LHCN-M2 (cell line): ENCODE data around the gene ANLN. TPM values are rescaled to one million over a fixed set of nuclear protein-coding genes. Genes with fewer than 3 reads are reported as not detected.

Experiments
- DNase-seq: peaks from one replicate; pipeline ENCODE4 v3.0.0-alpha.2; 2012; ENCODE audit warnings: low read depth
- polyA plus RNA-seq: library from polyadenylated mRNA; unstranded; fragments of >200 nt; gene quantifications from one replicate; pipeline ENCODE4 v1.2.1, GENCODE V29; 2012; ENCODE audit warnings: missing spikeins
- total RNA-seq: library from RNA; depleted of rRNA; stranded (reverse); fragments of >200 nt; gene quantifications from 2 replicates; pipeline ENCODE4 v1.2.3, GENCODE V29; 2014; rRNA removed

Gene ANLN, protein sequence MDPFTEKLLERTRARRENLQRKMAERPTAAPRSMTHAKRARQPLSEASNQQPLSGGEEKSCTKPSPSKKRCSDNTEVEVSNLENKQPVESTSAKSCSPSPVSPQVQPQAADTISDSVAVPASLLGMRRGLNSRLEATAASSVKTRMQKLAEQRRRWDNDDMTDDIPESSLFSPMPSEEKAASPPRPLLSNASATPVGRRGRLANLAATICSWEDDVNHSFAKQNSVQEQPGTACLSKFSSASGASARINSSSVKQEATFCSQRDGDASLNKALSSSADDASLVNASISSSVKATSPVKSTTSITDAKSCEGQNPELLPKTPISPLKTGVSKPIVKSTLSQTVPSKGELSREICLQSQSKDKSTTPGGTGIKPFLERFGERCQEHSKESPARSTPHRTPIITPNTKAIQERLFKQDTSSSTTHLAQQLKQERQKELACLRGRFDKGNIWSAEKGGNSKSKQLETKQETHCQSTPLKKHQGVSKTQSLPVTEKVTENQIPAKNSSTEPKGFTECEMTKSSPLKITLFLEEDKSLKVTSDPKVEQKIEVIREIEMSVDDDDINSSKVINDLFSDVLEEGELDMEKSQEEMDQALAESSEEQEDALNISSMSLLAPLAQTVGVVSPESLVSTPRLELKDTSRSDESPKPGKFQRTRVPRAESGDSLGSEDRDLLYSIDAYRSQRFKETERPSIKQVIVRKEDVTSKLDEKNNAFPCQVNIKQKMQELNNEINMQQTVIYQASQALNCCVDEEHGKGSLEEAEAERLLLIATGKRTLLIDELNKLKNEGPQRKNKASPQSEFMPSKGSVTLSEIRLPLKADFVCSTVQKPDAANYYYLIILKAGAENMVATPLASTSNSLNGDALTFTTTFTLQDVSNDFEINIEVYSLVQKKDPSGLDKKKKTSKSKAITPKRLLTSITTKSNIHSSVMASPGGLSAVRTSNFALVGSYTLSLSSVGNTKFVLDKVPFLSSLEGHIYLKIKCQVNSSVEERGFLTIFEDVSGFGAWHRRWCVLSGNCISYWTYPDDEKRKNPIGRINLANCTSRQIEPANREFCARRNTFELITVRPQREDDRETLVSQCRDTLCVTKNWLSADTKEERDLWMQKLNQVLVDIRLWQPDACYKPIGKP
- total RNA-seq = 370 and 373 TPM in 2 replicates
- polyA plus RNA-seq = 56.0 TPM

- DNase-seq = peak; percentile 97
Observed at GRCh38 chr7:36389371-36390198, at the start of gene ANLN. Gene ANLN (plus strand): TSS chr7:36389862. CDS start chr7:36390027, 165 bp downstream.

DNA sequence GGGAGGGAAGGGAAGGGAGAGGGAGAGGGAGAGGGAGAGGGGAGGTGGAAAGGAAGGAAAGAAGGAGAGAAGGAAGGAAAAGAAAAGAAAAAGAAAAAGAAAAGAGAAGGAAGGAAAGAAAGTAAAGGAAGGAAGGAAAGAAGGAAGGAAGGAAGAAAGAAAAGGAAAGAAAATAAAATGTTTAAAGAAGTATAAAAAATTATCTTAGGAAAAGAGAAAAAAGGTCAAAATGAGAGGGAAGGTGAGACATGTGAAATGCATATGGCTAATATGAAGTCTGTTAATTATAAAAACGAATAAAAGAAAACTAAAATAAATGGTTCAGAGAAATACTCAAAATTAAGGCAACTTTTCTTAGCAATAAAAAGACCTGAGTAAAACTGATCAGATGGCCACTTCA lies 46.1 kb upstream of the ANLN start:
- DNase-seq = no peak

DNA sequence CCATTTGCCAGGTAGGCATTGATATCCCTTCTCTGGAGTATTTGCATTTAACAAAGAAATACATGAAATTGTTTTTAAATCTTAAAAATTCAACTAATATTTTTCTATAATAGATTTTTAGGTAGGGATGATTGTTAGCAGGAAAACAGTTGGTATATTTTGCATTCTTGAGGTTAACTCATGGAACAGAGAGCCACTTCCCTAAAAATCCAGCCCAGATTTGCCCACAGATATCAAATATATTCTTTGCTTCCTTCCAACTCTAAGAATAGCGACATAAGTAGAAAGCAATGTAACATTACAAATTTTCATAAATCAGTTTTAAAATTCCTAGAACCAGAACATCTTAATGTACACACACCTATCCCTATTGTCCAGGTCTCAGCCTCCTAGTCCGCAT lies 45.0 kb upstream of the ANLN start:
- DNase-seq = no peak

- peak; percentile 26 for DNase-seq
Observed at GRCh38 chr7:36346260-36346831, 43.3 kb upstream of the ANLN start.

DNA sequence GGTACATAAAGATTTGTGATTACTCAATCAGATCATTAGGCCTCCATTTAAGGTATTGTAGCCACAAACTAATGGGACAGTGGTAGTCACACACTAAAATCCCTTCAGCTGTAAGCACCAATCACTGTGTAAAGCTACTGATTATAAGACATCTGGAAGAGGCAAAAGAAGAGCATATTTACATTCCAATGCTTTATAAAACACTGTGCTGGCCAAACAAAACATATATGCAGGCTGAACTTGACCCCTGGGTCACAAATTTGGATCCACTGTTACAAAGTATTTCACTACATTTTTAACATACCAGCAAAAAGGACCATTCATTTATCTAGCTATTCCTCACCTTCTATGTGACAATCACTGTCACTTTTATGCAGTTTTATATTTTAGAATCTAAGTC lies 41.4 kb upstream of the ANLN start:
- peak; percentile 50 for DNase-seq

DNA sequence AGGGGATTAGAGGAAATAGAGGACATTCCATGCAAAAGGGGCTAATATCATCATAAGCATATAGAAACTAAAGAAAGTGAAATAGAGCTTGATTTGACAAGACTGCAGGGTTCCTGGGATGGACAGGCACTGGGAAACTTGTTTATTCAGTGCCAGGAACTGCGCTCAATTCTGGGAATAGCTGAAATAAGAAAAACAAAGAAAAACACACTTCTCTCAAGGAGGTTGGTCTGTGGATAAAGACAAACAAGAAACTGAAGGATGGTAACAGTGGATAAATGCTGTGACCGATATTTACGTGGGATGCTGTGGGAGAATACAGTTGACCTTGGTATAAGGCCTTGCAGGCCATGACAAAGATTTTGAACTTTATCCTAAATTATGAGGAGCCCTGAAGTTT lies 40.9 kb upstream of the ANLN start:
- DNase-seq = no peak

- DNase-seq = no peak
Observed at GRCh38 chr7:36349626-36350025, 40.0 kb upstream of the ANLN start.

DNA sequence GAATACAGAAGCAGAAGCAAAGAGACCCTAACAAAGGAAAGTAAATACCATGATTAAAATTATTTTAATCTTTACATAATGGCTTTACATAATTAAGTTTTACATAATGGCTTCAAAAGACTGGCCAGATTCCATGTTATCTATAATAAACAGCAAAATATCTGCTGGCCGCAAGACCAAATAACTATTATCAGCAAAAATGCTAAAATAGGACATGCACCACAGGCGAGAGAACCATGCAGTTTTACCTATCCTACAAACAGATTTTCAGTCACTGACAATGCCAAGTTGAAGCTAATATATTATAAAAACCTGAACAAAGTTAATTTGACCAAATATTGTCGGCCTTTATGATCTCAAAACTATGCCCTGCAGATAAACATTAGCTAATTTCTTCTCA lies 34.2 kb upstream of the ANLN start:
- DNase-seq = no peak

GRCh38 chr7:36357054-36357453 lies 32.6 kb upstream of the ANLN start:
- DNase-seq = no peak

DNA sequence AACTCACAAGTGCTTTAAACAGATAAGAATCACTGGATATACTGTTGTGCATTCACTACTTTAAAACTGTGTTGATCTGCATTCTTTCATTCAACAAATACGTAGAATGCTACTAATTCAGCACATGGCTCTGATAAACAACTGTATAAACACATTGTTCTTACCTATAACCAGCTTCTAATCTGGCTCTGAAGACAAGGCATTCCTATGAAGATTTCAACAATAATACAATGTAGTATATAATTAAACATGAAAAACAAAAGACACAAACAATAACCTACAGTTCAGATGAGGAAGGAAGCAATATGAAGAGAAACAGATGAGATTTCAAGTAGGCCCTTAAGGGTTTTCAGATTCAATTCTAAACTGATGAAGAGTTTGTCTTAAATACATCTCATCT lies 31.1 kb upstream of the ANLN start:
- DNase-seq = no peak

GRCh38 chr7:36360244-36360643 lies 29.4 kb upstream of the ANLN start:
- DNase-seq = no peak

DNA sequence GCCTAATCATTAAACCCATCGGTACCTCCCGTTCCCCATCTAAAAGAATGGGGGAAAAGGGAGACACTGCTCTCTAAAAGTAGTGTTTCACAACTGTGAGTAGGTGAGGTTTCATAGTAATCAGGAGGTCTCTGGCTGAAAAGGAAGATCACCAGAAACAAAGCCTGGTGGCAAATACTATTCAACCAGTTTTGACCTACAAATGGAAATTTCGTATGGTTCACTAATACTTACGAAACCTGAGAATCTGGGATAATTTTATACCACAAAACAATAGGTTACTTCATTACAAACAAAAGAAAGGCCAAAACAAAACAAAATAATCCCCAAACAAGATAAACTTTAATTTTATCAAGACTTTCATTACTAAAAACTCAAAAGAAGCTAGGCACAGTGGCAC lies 28.4 kb upstream of the ANLN start:
- DNase-seq = no peak

DNA sequence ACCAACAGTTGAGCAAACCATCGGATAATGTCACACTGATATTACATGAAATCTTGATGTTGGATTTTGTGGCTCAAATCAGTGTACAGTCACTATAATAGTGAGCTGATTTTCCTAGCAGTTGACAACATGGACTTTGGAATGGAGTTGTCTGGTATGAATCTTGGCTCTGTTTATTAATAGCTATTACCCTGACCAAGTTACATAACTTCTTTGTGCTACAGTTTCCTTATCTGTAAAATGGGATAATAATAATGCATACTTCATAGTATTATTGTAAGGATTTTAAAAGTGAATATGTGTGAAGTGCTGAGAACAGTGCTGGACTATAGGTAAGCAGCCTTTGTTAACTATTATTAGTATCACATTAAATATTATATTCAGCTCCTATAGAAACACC lies 26.1 kb upstream of the ANLN start:
- DNase-seq = no peak

GRCh38 chr7:36366005-36366717 lies 23.5 kb upstream of the ANLN start:
- no peak for DNase-seq

GRCh38 chr7:36366718-36367560 lies 22.7 kb upstream of the ANLN start:
- peak; percentile 81 for DNase-seq

GRCh38 chr7:36367561-36368077 lies 22.0 kb upstream of the ANLN start:
- DNase-seq = no peak

DNA sequence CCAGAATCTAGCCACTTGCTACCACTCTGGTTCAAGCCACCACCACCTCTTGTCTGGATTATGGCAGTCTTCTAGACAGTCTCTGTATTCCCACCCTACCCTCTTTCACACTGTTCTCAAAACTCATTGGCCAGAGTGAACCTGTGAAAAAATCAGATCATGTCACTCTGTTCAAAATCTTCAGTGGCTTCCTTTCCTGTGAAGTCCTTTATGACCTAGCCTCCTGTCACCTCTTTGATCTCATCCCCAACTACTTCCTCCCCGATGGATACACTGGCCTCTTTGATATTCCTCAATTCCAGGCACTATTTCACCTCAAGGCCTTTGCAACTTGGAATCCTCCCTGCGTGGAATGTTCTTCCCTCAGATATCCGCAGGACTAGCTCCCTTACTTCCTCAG lies 21.2 kb upstream of the ANLN start:
- no peak for DNase-seq

- no peak for DNase-seq
Observed at GRCh38 chr7:36369171-36369570, 20.5 kb upstream of the ANLN start.

GRCh38 chr7:36370046-36370445 lies 19.6 kb upstream of the ANLN start:
- peak; percentile 20 for DNase-seq
